GM18519 (cell line): ENCODE results near the gene DISC1.
"Not testable (repeated sequence)": the region's sequence is repeated elsewhere in the genome, so short reads cannot be mapped to it uniquely, and the experiment has no call there.

ENCODE experiments used
- ATAC-seq: cut with Tn5 transposase; IDR thresholded peaks from one replicate; pipeline ENCODE4 v1.9.1; 2021; ENCODE audit warnings: mild to moderate bottlenecking, moderate library complexity; ENCODE audit not compliant: unreplicated experiment, low FRiP score

DISC1 gene

GRCh38 chr1:231761747-231762541, 135.4 kb downstream of the DISC1 start:
- ATAC-seq, result no peak

- no peak for ATAC-seq
Measured at GRCh38 chr1:231763456-231763855, 136.9 kb downstream of the DISC1 start.

GRCh38 chr1:231765825-231766224, 139.2 kb downstream of the DISC1 start:
- not testable (repeated sequence) for ATAC-seq

- no peak for ATAC-seq
Measured at GRCh38 chr1:231767471-231767870, 140.9 kb downstream of the DISC1 start.

GRCh38 chr1:231768416-231768815, 141.8 kb downstream of the DISC1 start:
- ATAC-seq, result no peak

GRCh38 chr1:231770506-231771175, 144.1 kb downstream of the DISC1 start:
- ATAC-seq, result no peak

GRCh38 chr1:231774719-231775335, 148.2 kb downstream of the DISC1 start:
- ATAC-seq, result no peak

GRCh38 chr1:231776010-231776756, 149.6 kb downstream of the DISC1 start:
- no peak for ATAC-seq

GRCh38 chr1:231776757-231777062, 150.1 kb downstream of the DISC1 start:
- ATAC-seq, result no peak

- no peak for ATAC-seq
Measured at GRCh38 chr1:231778009-231778719, 151.6 kb downstream of the DISC1 start.

- no peak for ATAC-seq
Measured at GRCh38 chr1:231779081-231779480, 152.5 kb downstream of the DISC1 start.

- no peak for ATAC-seq
Measured at GRCh38 chr1:231781892-231782291, 155.3 kb downstream of the DISC1 start.

GRCh38 chr1:231785073-231785472, 158.5 kb downstream of the DISC1 start:
- ATAC-seq, result not testable (repeated sequence)

- no peak for ATAC-seq
Measured at GRCh38 chr1:231786126-231786525, 159.5 kb downstream of the DISC1 start.

GRCh38 chr1:231792634-231793033, 166.0 kb downstream of the DISC1 start:
- no peak for ATAC-seq

- no peak for ATAC-seq
Measured at GRCh38 chr1:231793893-231794292, 167.3 kb downstream of the DISC1 start.

GRCh38 chr1:231796141-231796540, 169.6 kb downstream of the DISC1 start:
- ATAC-seq, result no peak

- ATAC-seq, result no peak
Measured at GRCh38 chr1:231799363-231799986, 172.9 kb downstream of the DISC1 start.

- no peak for ATAC-seq
Measured at GRCh38 chr1:231800108-231800507, 173.5 kb downstream of the DISC1 start.

GRCh38 chr1:231801042-231801585, 174.5 kb downstream of the DISC1 start:
- no peak for ATAC-seq
